ENCODE results near the gene AK8. TPM values are rescaled to one million over a fixed set of nuclear protein-coding genes. Genes with fewer than 3 reads are reported as not detected.

AK8 gene
- polyA plus RNA-seq, 1 of the 3 experiments (the other 2 are of a cell fraction): 0.77 TPM

GRCh38 chr9:132837501-132838286 is 40.4 kb downstream of the AK8 start (continued):
- no peak for TF ChIP-seq SMC3 (IDR thresholded peaks at IDR 0.05; ENCODE audit: low read depth, low read length)

GRCh38 chr9:132834343-132834742 is 43.7 kb downstream of the AK8 start:
- H3K27ac ChIP-seq (ENCODE audit: low read depth in 2 of 2, low read length in 1 of 2): peak overlapping the region in 1 of 2 experiments; percentile 72; a peak in 2 of 4 replicates
- POLR2A ChIA-PET: no interaction called here
- no peak overlapping the region for H3K4me2 ChIP-seq
- H3K9me2 ChIP-seq: no peaks in the 10 kb centered on the region
- DNase-seq: no peak
- 77% methylated on average over 7 of the region's 7 CpGs for WGBS (ENCODE audit: low lambda C conversion rate)
- H3K9ac ChIP-seq: no peak overlapping the region
- H3K9me3 ChIP-seq: no peaks in the 10 kb centered on the region
- H3K4me3 ChIP-seq (ENCODE audit: low read depth in 2 of 2, low read length in 1 of 2): no peak overlapping the region
- CTCF ChIA-PET: interaction anchor here (0.6 to 2.5 kb wide), 2 partner anchors 35 to 86 kb away, joined by 3 to 10 read pairs; no protein-coding TSS in a partner anchor
- no peaks in the 10 kb centered on the region for H3K36me3 ChIP-seq (replicated peaks in 1 of 2; ENCODE audit: control insufficient read depth in 1 of 2, insufficient read depth in 2 of 2, low read length in 1 of 2)
- H2AFZ ChIP-seq (ENCODE audit: low read depth): no peak overlapping the region
- H4K20me1 ChIP-seq (ENCODE audit: insufficient read depth): no peaks in the 10 kb centered on the region
- H3K4me1 ChIP-seq (ENCODE audit: control insufficient read depth in 1 of 2, insufficient read depth in 2 of 2, low read depth in 1 of 2, low read length in 1 of 2): peaks cover 0 to 19% of the 10 kb centered on the region in 2 experiments; a peak in 1 of 4 replicates
- H3K27me3 ChIP-seq (ENCODE audit: insufficient read depth): no peaks in the 10 kb centered on the region
- H3K79me2 ChIP-seq (ENCODE audit: insufficient read depth): no peaks in the 10 kb centered on the region
- H3F3A ChIP-seq (replicated peaks; ENCODE audit: insufficient read depth): no peaks in the 10 kb centered on the region
- TF ChIP-seq MXI1 (IDR thresholded peaks at IDR 0.05; ENCODE audit: low read depth, low read length): no peak
- TF ChIP-seq ELF1 (IDR thresholded peaks at IDR 0.05): no peak
- TF ChIP-seq MEF2A (IDR thresholded peaks at IDR 0.05; ENCODE audit: borderline replicate concordance, low read depth): no peak
- TF ChIP-seq FOXJ3 (CRISPR knock-in tag; IDR thresholded peaks at IDR 0.05): no peak
- TF ChIP-seq GATA2 (CRISPR knock-in tag; IDR thresholded peaks at IDR 0.05): no peak
- no peak for TF ChIP-seq RFX5 (IDR thresholded peaks at IDR 0.05; ENCODE audit: low read length)
- TF ChIP-seq RXRA (IDR thresholded peaks at IDR 0.05; ENCODE audit: borderline replicate concordance, low read depth): no peak
- no peak for TF ChIP-seq CTCF (IDR thresholded peaks at IDR 0.05)
- TF ChIP-seq REST (IDR thresholded peaks at IDR 0.05; ENCODE audit: low read depth, low read length): no peak
- no peak for TF ChIP-seq POLR2AphosphoS5 (IDR thresholded peaks at IDR 0.05; ENCODE audit: low read depth, low read length)
- no peak for TF ChIP-seq NFIC (IDR thresholded peaks at IDR 0.05; ENCODE audit: borderline replicate concordance)
- TF ChIP-seq SMC3 (IDR thresholded peaks at IDR 0.05; ENCODE audit: low read depth, low read length): no peak
- TF ChIP-seq EP300 (IDR thresholded peaks at IDR 0.05; ENCODE audit: borderline replicate concordance in 1 of 2, low read depth in 1 of 2, low read length in 1 of 2): no peak
- no peak for TF ChIP-seq USF2 (IDR thresholded peaks at IDR 0.05; ENCODE audit: borderline replicate concordance, low read depth, low read length)
- TF ChIP-seq TCF12 (IDR thresholded peaks at IDR 0.05): no peak
